ENCODE results near the gene HTRA3.

HTRA3 gene

DNA sequence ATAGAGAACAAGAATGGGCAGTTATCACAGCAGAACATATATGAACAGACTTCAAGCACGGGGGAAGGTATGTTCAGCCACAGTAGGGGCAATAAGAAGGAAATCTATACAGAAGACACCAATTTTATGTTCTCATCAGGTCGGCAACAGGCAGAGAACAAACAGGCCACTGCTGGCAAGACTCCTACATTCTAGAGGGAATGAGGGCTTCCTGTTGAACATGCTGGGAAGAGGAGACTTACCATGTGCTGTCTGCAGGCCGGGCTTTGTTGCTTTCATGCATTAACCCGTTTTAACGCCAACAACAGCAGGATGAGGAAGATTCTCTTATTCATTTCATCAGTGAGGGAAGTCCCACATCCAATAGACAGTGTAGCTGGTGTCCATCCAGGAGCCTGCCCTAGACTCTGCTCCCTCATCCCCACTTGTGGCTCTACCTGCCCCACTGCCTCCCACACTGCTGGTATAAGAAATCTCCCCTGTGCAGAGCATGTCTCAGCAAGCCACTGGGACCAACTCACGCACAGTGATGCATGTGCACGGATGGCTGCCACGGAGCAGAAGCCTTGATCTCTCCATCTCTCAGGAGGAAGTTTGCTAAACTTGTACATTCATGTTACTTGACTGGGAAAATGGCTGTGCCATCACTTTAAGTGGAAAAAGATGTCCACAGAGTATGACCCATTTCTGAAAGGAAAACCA is 86.5 kb downstream of the HTRA3 start:
- DNase-seq (ENCODE audit: low read depth in 3 of 3): no peak

Data from stimulated activated CD4-positive, alpha-beta T cell treated with anti-CD3 and anti-CD28 coated beads, TNF-alpha, amount 100 ng/mL, for 4 hours (primary cell).